ENCODE data around the gene SMARCAL1. TPM values are rescaled to one million over a fixed set of nuclear protein-coding genes. Genes with fewer than 3 reads are reported as not detected.

SMARCAL1 gene
- total and polyA plus RNA-seq, 2 of the 13 experiments (the other 11 are each of a cell fraction or from before 2014, with no cell fraction given): 12.7 to 21.3 TPM

DNA sequence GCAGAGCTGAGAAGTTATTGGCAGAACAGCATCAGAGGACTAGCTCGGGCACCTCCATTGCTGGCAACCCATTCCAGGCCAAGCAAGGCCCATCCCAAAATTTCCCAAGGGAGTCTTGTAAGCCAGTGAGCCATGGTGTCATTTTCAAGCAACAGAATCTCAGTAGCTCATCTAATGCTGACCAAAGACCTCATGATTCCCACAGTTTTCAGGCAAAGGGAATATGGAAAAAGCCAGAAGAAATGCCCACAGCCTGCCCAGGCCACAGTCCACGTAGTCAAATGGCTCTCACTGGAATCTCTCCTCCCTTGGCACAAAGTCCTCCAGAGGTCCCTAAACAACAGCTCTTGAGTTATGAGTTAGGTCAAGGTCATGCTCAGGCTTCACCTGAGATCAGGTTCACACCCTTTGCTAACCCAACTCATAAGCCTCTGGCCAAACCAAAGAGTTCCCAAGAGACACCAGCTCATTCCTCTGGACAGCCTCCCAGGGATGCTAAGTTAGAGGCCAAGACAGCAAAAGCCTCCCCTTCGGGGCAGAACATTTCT, 2.6 kb downstream of the SMARCAL1 start (continued):
- 0 out of 2 replicates have a peak, but pooled peaks have one; percentile 25 for TF ChIP-seq E2F1 (CRISPR knock-in tag; IDR thresholded peaks at IDR 0.05)
- no peak for TF ChIP-seq ARNTL (CRISPR knock-in tag; IDR thresholded peaks at IDR 0.05)
- TF ChIP-seq, protein P1, sequence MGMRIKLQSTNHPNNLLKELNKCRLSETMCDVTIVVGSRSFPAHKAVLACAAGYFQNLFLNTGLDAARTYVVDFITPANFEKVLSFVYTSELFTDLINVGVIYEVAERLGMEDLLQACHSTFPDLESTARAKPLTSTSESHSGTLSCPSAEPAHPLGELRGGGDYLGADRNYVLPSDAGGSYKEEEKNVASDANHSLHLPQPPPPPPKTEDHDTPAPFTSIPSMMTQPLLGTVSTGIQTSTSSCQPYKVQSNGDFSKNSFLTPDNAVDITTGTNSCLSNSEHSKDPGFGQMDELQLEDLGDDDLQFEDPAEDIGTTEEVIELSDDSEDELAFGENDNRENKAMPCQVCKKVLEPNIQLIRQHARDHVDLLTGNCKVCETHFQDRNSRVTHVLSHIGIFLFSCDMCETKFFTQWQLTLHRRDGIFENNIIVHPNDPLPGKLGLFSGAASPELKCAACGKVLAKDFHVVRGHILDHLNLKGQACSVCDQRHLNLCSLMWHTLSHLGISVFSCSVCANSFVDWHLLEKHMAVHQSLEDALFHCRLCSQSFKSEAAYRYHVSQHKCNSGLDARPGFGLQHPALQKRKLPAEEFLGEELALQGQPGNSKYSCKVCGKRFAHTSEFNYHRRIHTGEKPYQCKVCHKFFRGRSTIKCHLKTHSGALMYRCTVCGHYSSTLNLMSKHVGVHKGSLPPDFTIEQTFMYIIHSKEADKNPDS (CRISPR knock-in tag; IDR thresholded peaks at IDR 0.05): no peak
- no peak for TF ChIP-seq GABPA (IDR thresholded peaks at IDR 0.05; ENCODE audit: low read depth, low read length)
- no peak for TF ChIP-seq GABPA (CRISPR knock-in tag; IDR thresholded peaks at IDR 0.05; ENCODE audit: low read depth)
- no peak for TF ChIP-seq TEAD3 (CRISPR knock-in tag; optimal IDR thresholded peaks at IDR 0.05; ENCODE audit: borderline replicate concordance)
- TF ChIP-seq RFXAP (CRISPR knock-in tag; IDR thresholded peaks at IDR 0.05; ENCODE audit: borderline replicate concordance): no peak
- TF ChIP-seq ZNF782 (CRISPR knock-in tag; IDR thresholded peaks at IDR 0.05; ENCODE audit: borderline replicate concordance): no peak
- 0 out of 2 replicates have a peak, but pooled peaks have one; percentile 29 for TF ChIP-seq TBX2 (CRISPR knock-in tag; IDR thresholded peaks at IDR 0.05; ENCODE audit: borderline replicate concordance)
- TF ChIP-seq ZNF639 (CRISPR knock-in tag; conservative IDR thresholded peaks at IDR 0.05): no peak
- TF ChIP-seq ZNF496 (CRISPR knock-in tag; IDR thresholded peaks at IDR 0.05; ENCODE audit: insufficient replicate concordance): no peak
- no peak for TF ChIP-seq RFX1 (IDR thresholded peaks at IDR 0.05)
- TF ChIP-seq MAFF (IDR thresholded peaks at IDR 0.05; ENCODE audit: low read depth, low read length): no peak
- TF ChIP-seq MTF1 (CRISPR knock-in tag; IDR thresholded peaks at IDR 0.05): no peak
- TF ChIP-seq CENPT (CRISPR knock-in tag; IDR thresholded peaks at IDR 0.05; ENCODE audit: low read depth): no peak
- TF ChIP-seq FLYWCH1 (CRISPR knock-in tag; IDR thresholded peaks at IDR 0.05): no peak
- TF ChIP-seq SRSF4 (IDR thresholded peaks at IDR 0.05; ENCODE audit: low read depth, low read length, poor library complexity, severe bottlenecking): no peak
- 0 out of 2 replicates have a peak, but pooled peaks have one; percentile 26 for TF ChIP-seq ZFY (CRISPR knock-in tag; IDR thresholded peaks at IDR 0.05)
- TF ChIP-seq ARID4A (CRISPR knock-in tag; IDR thresholded peaks at IDR 0.05; ENCODE audit: borderline replicate concordance): peak; percentile 10; the same call in 1 of the 2 replicates
- peak; percentile 51; the same call in 1 of the 2 replicates for TF ChIP-seq PHF21A (CRISPR knock-in tag; IDR thresholded peaks at IDR 0.05)
- no peak for TF ChIP-seq ATRX (CRISPR knock-in tag; IDR thresholded peaks at IDR 0.05; ENCODE audit: borderline replicate concordance)
- TF ChIP-seq SALL1 (CRISPR knock-in tag; IDR thresholded peaks at IDR 0.05): peak; percentile 55; the same call in 1 of the 2 replicates
- no peak for TF ChIP-seq EZH2 (conservative IDR thresholded peaks at IDR 0.05; ENCODE audit: low read depth, low read length)
